ENCODE measurements around the gene LRATD1.

The LRATD1 gene

DNA sequence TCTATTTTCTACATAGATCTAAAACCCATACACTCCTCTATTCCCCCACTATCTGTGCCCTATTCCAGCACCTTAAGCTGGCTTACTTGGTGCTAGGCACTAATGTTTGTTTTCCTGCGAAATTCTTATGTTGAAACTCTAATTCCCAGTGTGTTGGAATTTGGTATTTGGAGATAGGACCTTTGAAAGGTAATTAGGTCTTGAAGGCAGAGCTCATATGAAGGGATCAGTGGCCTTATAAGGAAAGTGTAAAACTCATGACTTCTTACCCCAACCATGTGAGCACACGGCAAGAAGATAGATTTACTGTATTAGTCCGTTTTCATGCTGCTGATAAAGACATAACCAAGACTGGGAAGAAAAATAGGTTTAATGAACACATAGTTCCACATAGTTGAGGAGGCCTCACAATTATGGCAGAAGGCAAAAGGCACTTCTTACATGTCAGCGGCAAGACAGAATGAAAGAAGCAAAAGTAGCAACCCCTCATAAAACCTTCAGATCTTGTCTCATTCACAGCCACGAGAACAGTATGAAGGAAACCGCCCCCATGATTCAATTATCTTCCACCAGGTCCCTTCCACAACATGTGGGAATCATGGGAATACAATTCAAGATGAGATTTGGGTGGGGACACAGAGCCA, 10.5 kb upstream of the LRATD1 start:
- TF ChIP-seq CTCF (conservative IDR thresholded peaks at IDR 0.05), result no peak
- H3K27ac ChIP-seq, result peak overlapping the region; percentile 68; the same call in 1 of the 2 replicates

- H3K27ac ChIP-seq, result peak overlapping the region; percentile 68
These were observed 10.0 kb upstream of the LRATD1 start for GRCh38 chr2:14622550-14622939.

GRCh38 chr2:14623237-14623636, 9.3 kb upstream of the LRATD1 start:
- H3K27ac ChIP-seq, result peak overlapping the region; percentile 68
- TF ChIP-seq CTCF (conservative IDR thresholded peaks at IDR 0.05), result no peak

DNA sequence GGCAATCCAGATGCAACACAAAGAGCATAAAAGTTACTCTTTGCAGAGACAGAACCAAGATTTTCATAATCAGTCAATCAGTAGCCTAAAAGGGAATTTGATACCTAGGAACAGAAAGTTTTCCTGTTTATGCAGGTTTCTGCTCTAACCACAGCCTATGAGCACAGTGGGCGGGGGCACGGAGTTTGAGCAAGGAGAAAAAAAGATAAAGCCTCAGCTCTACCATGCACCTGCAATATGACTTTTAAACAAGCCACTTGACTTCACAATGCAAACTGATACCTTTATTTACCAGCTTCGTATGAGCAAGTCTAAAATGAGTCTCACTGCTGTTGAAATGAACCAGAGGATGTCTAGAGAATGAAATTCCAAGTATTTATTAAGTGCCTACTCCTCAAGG, 5.6 kb upstream of the LRATD1 start:
- TF ChIP-seq CTCF (conservative IDR thresholded peaks at IDR 0.05), result no peak
- no peak overlapping the region for H3K27ac ChIP-seq

- no peak for TF ChIP-seq CTCF (conservative IDR thresholded peaks at IDR 0.05)
- no peak overlapping the region for H3K27ac ChIP-seq
These were observed 3.6 kb upstream of the LRATD1 start for GRCh38 chr2:14628901-14629300.

GRCh38 chr2:14631406-14632040, 994 bp upstream of the LRATD1 start:
- H3K27ac ChIP-seq, result peak overlapping the region; percentile 95; the same call in 1 of the 2 replicates
- TF ChIP-seq CTCF (conservative IDR thresholded peaks at IDR 0.05), result no peak

GRCh38 chr2:14633061-14633460, 544 bp downstream of the LRATD1 start:
- H3K27ac ChIP-seq, result peak overlapping the region; percentile 95
- no peak for TF ChIP-seq CTCF (conservative IDR thresholded peaks at IDR 0.05)
